Activated naive CD4-positive, alpha-beta T cell treated with anti-CD3 and anti-CD28 coated beads for 36 hours (primary cell): ENCODE results near the gene ARSA. TPM values are rescaled to one million over a fixed set of nuclear protein-coding genes. Genes with fewer than 3 reads are reported as not detected.
"Not testable (repeated sequence)": the region's sequence is repeated elsewhere in the genome, so short reads cannot be mapped to it uniquely, and the experiment has no call there.

Source experiments
- CTCF ChIA-PET: fragments of 350-600 bp; sonication (Branson Sonifier 250); formaldehyde crosslinking; loops from one replicate; lab custom pipeline; 2021; ENCODE audit warnings: antibody characterized with exemption; lab: Charles Lee
- DNase-seq: peaks from one replicate; pipeline ENCODE4 v3.0.0-alpha.2; 2020
- H3K27ac Mint-ChIP-seq: one replicate; pipeline ENCODE4 v1.8.0; 2021; ENCODE audit warnings: mild to moderate bottlenecking, mixed read lengths
- H3K27me3 Mint-ChIP-seq: one replicate; pipeline ENCODE4 v1.8.0; 2021; ENCODE audit warnings: low read depth, mixed read lengths
- H3K36me3 Mint-ChIP-seq: one replicate; pipeline ENCODE4 v1.8.0; 2021; ENCODE audit warnings: low read depth, mixed read lengths
- H3K4me1 Mint-ChIP-seq: one replicate; pipeline ENCODE4 v1.8.0; 2021; ENCODE audit warnings: low read depth, mixed read lengths
- H3K4me3 Mint-ChIP-seq: one replicate; pipeline ENCODE4 v1.8.0; 2021; ENCODE audit warnings: mild to moderate bottlenecking, moderate library complexity, mixed read lengths
- H3K9me3 Mint-ChIP-seq: one replicate; pipeline ENCODE4 v1.8.0; 2021; ENCODE audit warnings: mixed read lengths
- intact Hi-C: fragments of 100-400 bp; cut with micrococcal nuclease; formaldehyde crosslinking; loops from one replicate; pipeline ENCODE4 v1.15.1; 2023
- total RNA-seq, 2 experiments: library from RNA; stranded (reverse); gene quantifications; one replicate each; pipeline ENCODE4 v1.2.3, GENCODE V29; 2021

ARSA gene
- total RNA-seq, 2 experiments from 2014 or later, result 17.8 to 19.2 TPM

GRCh38 chr22:50625568-50626313, 2.2 kb downstream of the ARSA start:
- Mint-ChIP-seq H3K36me3 (no peaks in the 10 kb centered on the region), H3K4me3 (no peak overlapping the region), H3K27ac (no peak overlapping the region), H3K9me3 (no peaks in the 10 kb centered on the region), H3K27me3 (no peaks in the 10 kb centered on the region), H3K4me1 (peaks cover 38% of the 10 kb centered on the region)
- CTCF ChIA-PET, result no interaction called here
- intact Hi-C loops, result no loop called here
- no peak for DNase-seq

- Mint-ChIP-seq H3K4me3 (no peak overlapping the region), H3K4me1 (peaks cover 44% of the 10 kb centered on the region), H3K27me3 (no peaks in the 10 kb centered on the region), H3K9me3 (no peaks in the 10 kb centered on the region), H3K36me3 (no peaks in the 10 kb centered on the region), H3K27ac (peak overlapping the region; percentile 37)
- no peak for DNase-seq
- CTCF ChIA-PET, result no interaction called here
- intact Hi-C loops, result no loop called here
Observed at GRCh38 chr22:50625131-50625567, 2.8 kb downstream of the ARSA start.

GRCh38 chr22:50624347-50625130, 3.4 kb downstream of the ARSA start:
- CTCF ChIA-PET, result interaction anchor here (0.7 kb wide), 1 partner anchor 65 kb away, joined by 3 read pairs; no protein-coding TSS in a partner anchor
- Mint-ChIP-seq H3K4me3 (no peak overlapping the region), H3K36me3 (no peaks in the 10 kb centered on the region), H3K9me3 (no peaks in the 10 kb centered on the region), H3K27me3 (no peaks in the 10 kb centered on the region), H3K4me1 (peaks cover 49% of the 10 kb centered on the region), H3K27ac (peak overlapping the region; percentile 51)
- no peak for DNase-seq
- intact Hi-C loops, result no loop called here

GRCh38 chr22:50622723-50623327, 5.1 kb downstream of the ARSA start:
- Mint-ChIP-seq H3K36me3 (no peaks in the 10 kb centered on the region), H3K4me3 (no peak overlapping the region), H3K9me3 (no peaks in the 10 kb centered on the region), H3K4me1 (peaks cover 40% of the 10 kb centered on the region), H3K27me3 (no peaks in the 10 kb centered on the region), H3K27ac (peak overlapping the region; percentile 98)
- CTCF ChIA-PET, result interaction anchor here (1.1 kb wide), 1 partner anchor 97 kb away, joined by 3 read pairs; no protein-coding TSS in a partner anchor
- intact Hi-C loops, result no loop called here
- no peak for DNase-seq

- Mint-ChIP-seq H3K27me3 (no peaks in the 10 kb centered on the region), H3K27ac (peak overlapping the region; percentile 98), H3K36me3 (no peaks in the 10 kb centered on the region), H3K4me3 (peak overlapping the region; percentile 72), H3K9me3 (no peaks in the 10 kb centered on the region), H3K4me1 (peaks cover 40% of the 10 kb centered on the region)
- peak; percentile 61 for DNase-seq
- intact Hi-C loops, result loop anchor here (2.0 kb wide), 4 partner anchors 69 to 377 kb away; partner anchors contain the start of genes MAPK11, PPP6R2 and TUBGCP6
- CTCF ChIA-PET, result interaction anchor here (0.9 to 2.3 kb wide), 9 partner anchors 47 to 281 kb away, joined by 3 to 25 read pairs (median 4); partner anchors contain the start of genes SCO2 and SYCE3
Observed at GRCh38 chr22:50621948-50622722, 5.8 kb downstream of the ARSA start.

- Mint-ChIP-seq H3K9me3 (no peaks in the 10 kb centered on the region), H3K36me3 (no peaks in the 10 kb centered on the region), H3K27ac (peak overlapping the region; percentile 98), H3K27me3 (no peaks in the 10 kb centered on the region), H3K4me1 (peaks cover 36% of the 10 kb centered on the region), H3K4me3 (peak overlapping the region; percentile 72)
- CTCF ChIA-PET, result interaction anchor here (0.5 to 2.3 kb wide), 26 partner anchors 8 to 378 kb away, joined by 3 to 25 read pairs (median 5); partner anchors contain the start of genes CHKB, KLHDC7B, LMF2 and NCAPH2
- DNase-seq, result peak; percentile 79
- intact Hi-C loops, result loop anchor here (2.0 kb wide), 4 partner anchors 69 to 377 kb away; partner anchors contain the start of genes MAPK11, PPP6R2 and TUBGCP6
Observed at GRCh38 chr22:50621356-50621880, 6.5 kb downstream of the ARSA start.

GRCh38 chr22:50620593-50621355, 7.2 kb downstream of the ARSA start:
- Mint-ChIP-seq H3K4me1 (peaks cover 35% of the 10 kb centered on the region), H3K36me3 (no peaks in the 10 kb centered on the region)
- CTCF ChIA-PET, result interaction anchor here (0.5 to 2.3 kb wide), 32 partner anchors 8 to 493 kb away, joined by 3 to 25 read pairs (median 4); partner anchors contain the start of genes CHKB, HDAC10, KLHDC7B and LMF2

GRCh38 chr22:50614296-50614695, 13.7 kb downstream of the ARSA start:
- DNase-seq, H3K4me3 Mint-ChIP-seq, intact Hi-C loops, H3K27ac Mint-ChIP-seq, H3K4me1 Mint-ChIP-seq, H3K9me3 Mint-ChIP-seq, H3K36me3 Mint-ChIP-seq: not testable (repeated sequence)
- H3K27me3 Mint-ChIP-seq, result peaks cover 12% of the 10 kb centered on the region
- CTCF ChIA-PET, result interaction anchor here (0.6 kb wide), 1 partner anchor 226 kb away, joined by 3 read pairs; no protein-coding TSS in a partner anchor

More at GRCh38 chr22:50620593-50621355, 7.2 kb downstream of the ARSA start:
- no peaks in the 10 kb centered on the region for H3K27me3 Mint-ChIP-seq
- peak overlapping the region; percentile 98 for H3K27ac Mint-ChIP-seq
- H3K9me3 Mint-ChIP-seq, result no peaks in the 10 kb centered on the region
- H3K4me3 Mint-ChIP-seq, result peak overlapping the region; percentile 72
- intact Hi-C loops, result loop anchor here (1.0 to 2.0 kb wide), 14 partner anchors 38 to 376 kb away; partner anchors contain the start of genes CHKB, MAPK11, NCAPH2 and PPP6R2
- peak; percentile 89 for DNase-seq

- Mint-ChIP-seq H3K4me3 (no peak overlapping the region), H3K27me3 (peaks cover 15% of the 10 kb centered on the region), H3K9me3 (no peaks in the 10 kb centered on the region), H3K4me1 (peaks cover 4% of the 10 kb centered on the region), H3K27ac (no peak overlapping the region), H3K36me3 (no peaks in the 10 kb centered on the region)
- intact Hi-C loops, result no loop called here
- no peak for DNase-seq
- CTCF ChIA-PET, result no interaction called here
Observed at GRCh38 chr22:50613291-50613981, 14.5 kb downstream of the ARSA start.

GRCh38 chr22:50612528-50613221, 15.3 kb downstream of the ARSA start:
- H3K4me3 Mint-ChIP-seq, result no peak overlapping the region
- intact Hi-C loops, result no loop called here
- H3K36me3 Mint-ChIP-seq, result no peaks in the 10 kb centered on the region
- peaks cover 15% of the 10 kb centered on the region for H3K27me3 Mint-ChIP-seq
- no peak for DNase-seq
- H3K27ac Mint-ChIP-seq, result no peak overlapping the region
- H3K4me1 Mint-ChIP-seq, result peaks cover 4% of the 10 kb centered on the region
- H3K9me3 Mint-ChIP-seq, result no peaks in the 10 kb centered on the region
- CTCF ChIA-PET, result interaction anchor here (0.6 kb wide), 1 partner anchor 9 kb away, joined by 3 read pairs; no protein-coding TSS in a partner anchor
